ENCODE measurements around the gene EEPD1. TPM values are rescaled to one million over a fixed set of nuclear protein-coding genes. Genes with fewer than 3 reads are reported as not detected.

EEPD1 gene
- total and polyA plus RNA-seq, 11 donors: 3.7 to 12.2 (median 7.7) TPM

DNA sequence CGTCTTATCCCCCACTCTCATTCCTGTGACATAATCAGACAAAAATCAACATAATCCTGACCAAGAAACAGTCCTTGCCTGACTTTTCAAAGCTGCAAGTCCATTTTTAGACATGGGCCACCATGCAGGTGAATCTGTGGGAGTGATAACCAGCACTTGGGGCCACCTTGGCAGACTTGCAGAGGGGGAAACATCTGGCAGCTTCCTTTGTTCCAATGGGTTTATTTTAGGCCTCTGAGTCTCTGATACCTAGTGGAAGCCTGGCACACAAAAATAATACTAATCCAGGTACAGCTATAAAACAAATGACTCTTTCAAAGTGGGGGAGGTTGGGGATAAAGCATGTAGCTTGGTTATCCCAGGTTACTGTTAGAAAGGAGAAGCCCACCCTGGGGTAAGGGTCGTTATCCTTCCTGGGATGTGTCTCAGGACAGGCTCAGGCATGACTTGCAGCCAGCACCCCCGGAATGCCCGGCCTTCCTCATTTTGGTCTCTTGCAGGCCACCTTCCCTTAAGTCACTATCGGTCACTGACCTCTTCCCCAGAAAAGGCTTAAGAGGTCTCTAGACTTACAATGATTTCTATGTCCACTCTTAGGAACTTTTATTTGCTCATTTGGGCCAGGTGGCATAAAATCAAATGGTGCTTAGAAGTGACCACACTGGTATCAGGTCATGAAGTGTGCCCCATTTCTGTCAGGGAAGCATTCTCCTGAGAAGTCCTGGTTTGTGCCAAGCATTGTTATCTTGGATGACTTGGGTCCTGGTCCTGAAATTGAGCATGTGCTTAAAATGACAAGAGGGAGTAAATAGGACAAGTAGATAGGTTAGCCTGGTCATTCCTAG is 37.6 kb downstream of the EEPD1 start:
- DNase-seq: peak in 4 of 5 donors; percentile 36 to 70 (median 56)

DNA sequence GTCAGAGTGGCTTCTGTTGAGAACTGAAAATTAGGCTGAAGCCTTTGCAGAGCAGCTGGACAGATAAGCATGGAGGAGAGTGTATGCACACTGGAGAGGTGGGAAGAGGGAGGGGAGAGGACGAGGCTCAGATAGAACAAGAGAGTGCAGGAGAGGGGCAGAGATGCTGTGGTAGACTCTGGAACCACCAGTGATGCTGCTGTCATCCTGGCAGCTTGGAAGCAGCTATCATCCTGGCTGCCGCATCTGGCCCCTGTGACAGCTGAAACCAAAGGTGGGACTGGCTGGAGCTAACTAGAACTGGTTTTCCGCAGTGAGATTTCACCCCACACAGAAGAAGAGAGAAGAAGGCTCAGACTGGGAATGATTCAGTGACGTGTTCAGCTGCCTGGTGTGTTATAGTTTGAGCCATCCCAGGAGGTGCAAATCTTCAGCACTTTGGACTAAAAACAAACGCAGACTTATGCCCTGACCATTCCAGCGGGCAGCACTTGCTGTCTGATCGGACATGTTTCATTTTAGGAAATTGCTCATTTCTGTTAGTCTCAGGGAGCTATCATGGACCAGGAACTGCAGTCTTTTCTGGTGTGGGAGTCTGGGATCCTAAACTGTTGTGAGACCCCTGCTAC is 38.4 kb downstream of the EEPD1 start:
- WGBS, 4 donors: 70 to 73% (median 72%) methylated on average over 7 of the region's 7 CpGs
- peaks cover 3 to 47% (median 26%) of the 10 kb centered on the region in 12 donors for H3K4me1 ChIP-seq
- H3K4me3 ChIP-seq: no peak overlapping the region

More for the DNA sequence above, 37.6 kb downstream of the EEPD1 start:
- WGBS, 4 donors: 37 to 67% (median 52%) methylated on average over 5 of the region's 5 CpGs
- Histone ChIP-seq H3K4me3 (no peak overlapping the region), H3K36me3 (no peaks in the 10 kb centered on the region), H3K27ac (peak overlapping the region in 2 of 12 donors; percentile 6 to 12), H3K4me1 (peaks cover 3 to 47% (median 26%) of the 10 kb centered on the region in 12 donors), H3K27me3 (no peaks in the 10 kb centered on the region), H3K9me3 (no peaks in the 10 kb centered on the region)
- intact Hi-C loops (cut with DNase I): loop anchor here in 1 of 10 donors (5.0 kb wide), 1 partner anchor 33 kb away; no protein-coding TSS in a partner anchor
- TF ChIP-seq POLR2A (IDR thresholded peaks at IDR 0.05): no peak
- TF ChIP-seq, protein P1, sequence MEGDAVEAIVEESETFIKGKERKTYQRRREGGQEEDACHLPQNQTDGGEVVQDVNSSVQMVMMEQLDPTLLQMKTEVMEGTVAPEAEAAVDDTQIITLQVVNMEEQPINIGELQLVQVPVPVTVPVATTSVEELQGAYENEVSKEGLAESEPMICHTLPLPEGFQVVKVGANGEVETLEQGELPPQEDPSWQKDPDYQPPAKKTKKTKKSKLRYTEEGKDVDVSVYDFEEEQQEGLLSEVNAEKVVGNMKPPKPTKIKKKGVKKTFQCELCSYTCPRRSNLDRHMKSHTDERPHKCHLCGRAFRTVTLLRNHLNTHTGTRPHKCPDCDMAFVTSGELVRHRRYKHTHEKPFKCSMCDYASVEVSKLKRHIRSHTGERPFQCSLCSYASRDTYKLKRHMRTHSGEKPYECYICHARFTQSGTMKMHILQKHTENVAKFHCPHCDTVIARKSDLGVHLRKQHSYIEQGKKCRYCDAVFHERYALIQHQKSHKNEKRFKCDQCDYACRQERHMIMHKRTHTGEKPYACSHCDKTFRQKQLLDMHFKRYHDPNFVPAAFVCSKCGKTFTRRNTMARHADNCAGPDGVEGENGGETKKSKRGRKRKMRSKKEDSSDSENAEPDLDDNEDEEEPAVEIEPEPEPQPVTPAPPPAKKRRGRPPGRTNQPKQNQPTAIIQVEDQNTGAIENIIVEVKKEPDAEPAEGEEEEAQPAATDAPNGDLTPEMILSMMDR (IDR thresholded peaks at IDR 0.05): no peak
- ATAC-seq: peak; percentile 32 to 67 (median 46)

DNA sequence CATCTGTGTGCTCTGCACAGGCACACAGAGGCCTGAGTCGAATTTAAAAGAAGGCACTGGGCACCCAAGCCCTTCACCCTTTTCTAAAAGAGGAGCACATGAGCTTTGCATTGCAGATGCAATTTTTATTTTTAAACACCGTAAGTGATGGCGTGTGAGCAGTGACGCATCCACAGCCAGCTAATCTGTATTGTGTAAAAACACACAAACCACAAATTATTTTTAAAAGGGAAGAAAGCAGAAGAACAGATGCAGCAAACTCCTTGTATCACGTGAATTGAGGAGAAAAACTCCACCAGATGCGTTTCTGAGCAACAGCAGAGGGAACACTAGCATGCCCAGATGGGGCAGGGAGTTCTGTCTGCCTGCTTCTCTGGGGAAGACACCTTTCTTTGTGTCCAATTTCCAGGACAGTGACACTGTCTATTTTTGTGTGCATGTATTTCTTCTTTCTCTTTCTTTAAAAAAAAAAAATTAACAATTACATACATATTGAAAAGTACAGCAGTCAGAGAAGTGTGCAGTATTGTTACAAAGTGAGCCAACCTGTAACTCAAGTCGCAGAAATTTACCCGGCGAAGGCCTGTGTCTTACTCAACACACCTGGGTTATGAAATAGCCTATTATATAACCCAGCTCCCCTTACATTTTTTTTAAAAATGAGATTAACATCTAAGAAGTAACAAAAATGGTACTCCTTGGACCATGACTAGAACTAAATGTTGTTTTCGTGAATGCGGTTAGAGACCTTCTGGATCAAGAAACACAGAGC is 39.2 kb downstream of the EEPD1 start:
- DNase-seq: peak in 2 of 5 donors; percentile 31 to 42
- no peak overlapping the region for H3K4me3 ChIP-seq
- H3K27me3 ChIP-seq: no peaks in the 10 kb centered on the region
- H3K4me1 ChIP-seq: peaks cover 3 to 47% (median 26%) of the 10 kb centered on the region in 12 donors
- no peaks in the 10 kb centered on the region for H3K36me3 ChIP-seq
- WGBS, 4 donors: 82 to 89% (median 85%) methylated on average over 11 of the region's 11 CpGs
- intact Hi-C loops (cut with DNase I): loop anchor here in 1 of 10 donors (5.0 kb wide), 1 partner anchor 35 kb away; no protein-coding TSS in a partner anchor
- no peak for TF ChIP-seq POLR2A (IDR thresholded peaks at IDR 0.05)
- TF ChIP-seq, protein P1 (IDR thresholded peaks at IDR 0.05): no peak
- no peaks in the 10 kb centered on the region for H3K9me3 ChIP-seq
- H3K27ac ChIP-seq: peak overlapping the region in 2 of 12 donors; percentile 63 to 69
- ATAC-seq: peak; percentile 14 to 63 (median 36)

More for the DNA sequence above, 38.4 kb downstream of the EEPD1 start:
- H3K9me3 ChIP-seq: no peaks in the 10 kb centered on the region
- TF ChIP-seq POLR2A (IDR thresholded peaks at IDR 0.05): no peak
- TF ChIP-seq, protein P1 (IDR thresholded peaks at IDR 0.05): no peak
- intact Hi-C loops (cut with DNase I): loop anchor here in 1 of 10 donors (5.0 kb wide), 1 partner anchor 34 kb away; no protein-coding TSS in a partner anchor
- H3K36me3 ChIP-seq: no peaks in the 10 kb centered on the region
- ATAC-seq (peak in 1 of 4 donors; percentile 23), DNase-seq (no peak)
- no peaks in the 10 kb centered on the region for H3K27me3 ChIP-seq
- H3K27ac ChIP-seq: peak overlapping the region in 3 of 12 donors; percentile 6 to 69 (median 63)
